ENCODE data around the gene SPACA6.

Gene SPACA6

DNA sequence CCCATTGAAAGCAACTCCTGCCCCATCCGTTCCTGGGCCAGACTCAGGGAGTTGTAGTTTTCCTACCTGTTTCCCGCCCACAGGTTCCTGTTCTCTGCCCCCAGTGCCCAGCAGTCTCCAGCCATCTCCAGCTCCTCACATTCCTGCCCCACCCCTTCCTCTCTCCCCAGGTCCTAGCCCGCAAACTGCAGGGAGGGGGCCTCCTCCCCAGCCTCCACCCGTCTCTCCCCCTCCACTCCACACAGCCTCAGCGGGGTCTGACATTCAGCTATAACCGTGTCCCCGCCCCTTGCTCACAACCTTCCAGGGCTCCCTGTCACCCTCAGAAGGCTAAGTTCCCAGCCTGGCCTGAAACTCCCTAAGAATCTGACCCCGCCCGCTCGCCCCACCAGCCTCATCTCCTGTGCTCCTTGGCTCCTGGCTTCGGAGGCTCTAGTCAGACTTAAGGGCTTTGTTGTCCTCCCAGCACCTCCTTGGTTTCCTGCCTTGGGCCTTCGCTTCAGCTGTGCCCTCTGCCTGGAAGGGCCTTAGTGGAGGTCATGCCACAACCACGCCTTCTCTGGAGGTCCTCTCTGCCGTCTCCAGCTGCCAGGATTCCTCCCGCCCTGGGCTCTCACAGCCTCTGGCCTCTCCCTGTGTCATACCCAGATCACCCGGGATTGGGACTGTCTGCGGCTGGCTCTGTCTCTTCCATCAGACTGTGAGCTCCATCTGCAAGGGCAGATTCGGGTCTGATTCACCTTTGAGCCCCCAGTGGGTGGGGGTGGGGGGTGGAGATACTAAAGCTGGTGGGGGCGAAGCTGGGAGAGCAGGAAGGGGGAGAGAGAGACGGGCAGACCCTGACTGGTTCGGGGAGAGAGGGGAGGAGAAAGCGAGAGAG, 5.1 kb upstream of the SPACA6 start:
- peak overlapping the region; percentile 49 for H3K9ac ChIP-seq
- no peaks in the 10 kb centered on the region for H3K36me3 ChIP-seq (ENCODE audit: control insufficient read depth, insufficient read depth, low read length)
- peak overlapping the region; percentile 84 for H2AFZ ChIP-seq
- no peak for TF ChIP-seq CTCF (IDR thresholded peaks at IDR 0.05)
- H3K4me3 ChIP-seq (ENCODE audit: low read depth, low read length), result peak overlapping the region; percentile 100
- H3K4me2 ChIP-seq (ENCODE audit: low read length), result peak overlapping the region; percentile 94
- no peaks in the 10 kb centered on the region for H3K27me3 ChIP-seq (ENCODE audit: control insufficient read depth, insufficient read depth, low read length)
- H3K27ac ChIP-seq, result peak overlapping the region; percentile 98
- no peaks in the 10 kb centered on the region for H3K9me3 ChIP-seq (ENCODE audit: control insufficient read depth, low read length)
- peaks cover 29% of the 10 kb centered on the region for H3K79me2 ChIP-seq
- peaks cover 43% of the 10 kb centered on the region for H3K4me1 ChIP-seq

DNA sequence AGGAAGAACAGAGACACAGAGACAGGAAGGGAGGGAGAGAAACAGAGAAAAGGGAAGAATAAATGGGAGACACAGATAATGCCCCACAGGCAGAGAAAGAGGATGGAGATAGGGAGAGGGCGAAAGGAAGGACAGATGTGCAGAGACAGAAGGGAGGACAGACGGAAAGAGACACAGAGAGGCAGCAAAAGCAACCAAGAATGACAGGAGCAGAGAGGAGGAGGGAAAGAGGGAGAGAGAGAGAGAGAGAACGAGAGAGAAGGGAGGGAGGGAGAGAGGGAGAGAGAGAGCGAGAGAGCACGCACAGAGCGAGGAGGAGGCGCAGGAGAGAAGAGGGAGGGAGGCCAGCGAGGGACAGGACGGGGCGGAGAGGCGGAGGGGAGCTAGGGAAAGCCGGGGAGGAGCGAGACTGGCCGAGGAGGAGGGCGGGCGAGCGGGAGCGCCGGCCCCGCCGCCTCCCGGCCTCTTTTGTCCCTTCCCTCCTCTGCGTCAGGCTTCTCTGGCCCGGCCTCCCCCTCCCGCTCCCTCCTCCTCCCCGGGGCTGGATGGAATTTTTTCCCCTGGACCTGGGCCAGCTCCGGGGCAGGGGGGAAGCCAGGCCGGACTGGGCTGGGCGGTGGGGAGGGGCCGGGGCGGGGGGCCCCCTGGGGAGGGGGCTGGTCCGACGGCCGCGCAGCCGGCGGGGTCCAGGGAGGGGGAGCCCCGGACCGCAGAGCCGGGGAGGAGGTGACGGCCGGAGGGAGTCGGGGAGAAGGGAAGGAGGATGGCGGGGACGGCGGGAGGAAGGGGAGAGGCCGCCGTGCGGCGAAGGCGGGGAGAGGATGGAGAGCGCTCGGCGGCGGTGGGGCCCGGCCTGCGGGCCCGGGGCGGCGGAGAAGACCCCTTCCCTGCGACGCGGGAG, 4.2 kb upstream of the SPACA6 start:
- Histone ChIP-seq H3K27me3 (ENCODE audit: control insufficient read depth, insufficient read depth, low read length) (no peaks in the 10 kb centered on the region), H3K4me2 (ENCODE audit: low read length) (peak overlapping the region; percentile 100), H3K36me3 (ENCODE audit: control insufficient read depth, insufficient read depth, low read length) (no peaks in the 10 kb centered on the region), H3K4me1 (peaks cover 45% of the 10 kb centered on the region), H3K79me2 (peaks cover 36% of the 10 kb centered on the region), H3K4me3 (ENCODE audit: low read depth, low read length) (peak overlapping the region; percentile 100), H2AFZ (peak overlapping the region; percentile 84), H3K9me3 (ENCODE audit: control insufficient read depth, low read length) (no peaks in the 10 kb centered on the region), H3K27ac (peak overlapping the region; percentile 98), H3K9ac (peak overlapping the region; percentile 68)
- TF ChIP-seq CTCF (IDR thresholded peaks at IDR 0.05), result peak; percentile 18

GRCh38 chr19:51689751-51690453, 3.2 kb upstream of the SPACA6 start:
- Histone ChIP-seq H3K4me3 (ENCODE audit: low read depth, low read length) (peak overlapping the region; percentile 100), H3K36me3 (ENCODE audit: control insufficient read depth, insufficient read depth, low read length) (no peaks in the 10 kb centered on the region), H3K27me3 (ENCODE audit: control insufficient read depth, insufficient read depth, low read length) (no peaks in the 10 kb centered on the region), H3K9ac (peak overlapping the region; percentile 68), H3K79me2 (peaks cover 41% of the 10 kb centered on the region), H3K9me3 (ENCODE audit: control insufficient read depth, low read length) (no peaks in the 10 kb centered on the region), H3K4me2 (ENCODE audit: low read length) (peak overlapping the region; percentile 100), H3K27ac (peak overlapping the region; percentile 98), H2AFZ (peak overlapping the region; percentile 54), H3K4me1 (peaks cover 37% of the 10 kb centered on the region)
- no peak for TF ChIP-seq CTCF (IDR thresholded peaks at IDR 0.05)

GRCh38 chr19:51690454-51691073, 2.6 kb upstream of the SPACA6 start:
- no peaks in the 10 kb centered on the region for H3K36me3 ChIP-seq (ENCODE audit: control insufficient read depth, insufficient read depth, low read length)
- peak overlapping the region; percentile 54 for H2AFZ ChIP-seq
- peak overlapping the region; percentile 100 for H3K4me2 ChIP-seq (ENCODE audit: low read length)
- H3K79me2 ChIP-seq, result peaks cover 41% of the 10 kb centered on the region
- H3K27me3 ChIP-seq (ENCODE audit: control insufficient read depth, insufficient read depth, low read length), result no peaks in the 10 kb centered on the region
- TF ChIP-seq CTCF (IDR thresholded peaks at IDR 0.05), result no peak
- peaks cover 37% of the 10 kb centered on the region for H3K4me1 ChIP-seq
- no peaks in the 10 kb centered on the region for H3K9me3 ChIP-seq (ENCODE audit: control insufficient read depth, low read length)
- peak overlapping the region; percentile 98 for H3K27ac ChIP-seq
- peak overlapping the region; percentile 68 for H3K9ac ChIP-seq
- peak overlapping the region; percentile 100 for H3K4me3 ChIP-seq (ENCODE audit: low read depth, low read length)

All from parathyroid adenoma (tissue), 2 donors.